HG02973 (cell line): ENCODE measurements around the gene FOXL1.

Source experiments
- ATAC-seq: cut with Tn5 transposase; IDR thresholded peaks from one replicate; pipeline ENCODE4 v1.9.1; 2021; ENCODE audit warnings: moderate library complexity; ENCODE audit not compliant: unreplicated experiment

FOXL1 gene

GRCh38 chr16:86547286-86547685 is 31.1 kb upstream of the FOXL1 start:
- no peak for ATAC-seq

GRCh38 chr16:86549076-86549892 is 29.1 kb upstream of the FOXL1 start:
- ATAC-seq = no peak

- no peak for ATAC-seq
These were observed 28.5 kb upstream of the FOXL1 start for GRCh38 chr16:86549893-86550190.

- no peak for ATAC-seq
These were observed 28.1 kb upstream of the FOXL1 start for GRCh38 chr16:86550281-86550680.

DNA sequence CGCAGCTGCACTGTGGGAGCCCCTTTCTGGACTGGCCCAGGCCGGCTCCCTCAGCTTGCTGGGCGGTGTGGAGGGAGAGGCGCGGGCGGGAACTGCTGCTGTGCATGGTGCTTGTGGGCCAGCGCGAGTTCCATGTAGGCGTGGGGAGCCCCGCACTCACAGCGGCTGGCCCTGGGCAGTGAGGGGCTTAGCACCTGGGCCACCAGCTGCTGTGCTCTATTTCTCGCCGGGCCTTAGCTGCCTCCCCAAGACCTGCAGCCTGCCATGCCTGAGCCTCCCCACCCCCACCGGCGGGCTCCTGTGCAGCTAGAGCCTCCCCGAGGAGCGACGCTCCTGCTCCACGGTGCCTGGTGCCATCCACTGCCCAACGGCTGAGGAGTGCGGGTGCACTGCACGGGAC is 25.0 kb upstream of the FOXL1 start:
- ATAC-seq = no peak

DNA sequence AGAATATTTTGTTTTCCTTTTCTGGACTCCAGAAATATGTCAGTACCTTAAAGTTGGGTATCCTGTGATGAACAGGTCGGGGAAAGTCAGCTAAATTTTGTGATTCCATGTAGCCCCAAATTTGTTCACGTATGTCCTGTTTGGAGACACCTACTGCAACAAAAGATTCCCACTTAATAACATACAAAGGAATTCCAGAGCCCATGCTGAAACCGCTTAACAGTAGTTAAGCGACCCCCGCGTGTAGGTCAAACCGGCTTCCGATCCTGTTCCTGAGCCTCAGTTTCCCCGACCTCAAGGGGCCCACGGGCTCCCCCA is 23.8 kb upstream of the FOXL1 start:
- no peak for ATAC-seq

DNA sequence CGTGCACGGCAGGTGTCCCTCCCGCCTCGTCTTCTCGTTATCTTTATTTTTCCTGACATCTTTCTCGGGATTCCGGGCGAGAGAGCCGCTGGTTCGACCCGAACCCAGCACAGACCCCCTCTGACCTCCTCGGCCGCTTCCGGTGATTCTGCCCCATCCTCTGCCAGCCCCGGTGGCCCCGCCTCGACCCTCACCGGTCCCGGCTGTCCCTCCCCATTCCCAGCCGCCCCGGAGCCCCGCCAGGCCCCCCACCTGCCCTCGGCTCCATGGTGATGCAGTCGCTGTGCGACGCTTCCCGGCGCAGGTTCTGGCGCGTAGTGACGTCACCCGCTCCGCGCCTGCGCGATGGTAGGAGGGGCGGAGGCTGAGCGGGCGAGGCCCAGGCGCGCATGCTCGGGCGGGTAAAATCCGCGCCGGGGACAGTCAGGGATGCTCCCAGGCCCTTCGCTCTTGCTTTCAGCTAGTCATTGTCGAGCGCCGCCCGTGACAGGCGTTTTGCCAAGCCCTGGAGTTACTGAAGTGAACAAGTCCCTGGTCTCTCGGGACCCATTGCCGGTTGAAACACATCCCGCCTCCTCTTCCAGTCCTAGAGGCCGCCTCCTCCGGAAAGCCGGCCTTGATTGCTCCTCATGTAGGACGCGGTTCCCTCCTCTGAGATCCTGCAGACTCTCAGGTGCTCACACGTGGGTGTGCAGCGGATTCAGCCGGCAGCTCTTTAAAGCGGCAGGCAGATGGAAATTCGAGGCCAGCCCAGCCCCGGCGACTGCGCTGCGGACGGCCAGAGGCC is 23.2 kb upstream of the FOXL1 start, which contains the start of gene MTHFSD:
MTHFSD (minus strand) TSS at position 319 of the 787 bp plus-strand sequence; CDS start at position 268, 51 bp downstream.
- ATAC-seq = peak; percentile 76

- ATAC-seq = no peak
These were observed 22.7 kb upstream of the FOXL1 start for GRCh38 chr16:86555704-86556075.

- ATAC-seq = no peak
These were observed 21.8 kb upstream of the FOXL1 start for GRCh38 chr16:86556576-86556975.

- no peak for ATAC-seq
These were observed 20.8 kb upstream of the FOXL1 start for GRCh38 chr16:86557587-86557986.

GRCh38 chr16:86558355-86559193 is 19.8 kb upstream of the FOXL1 start:
- ATAC-seq = no peak

DNA sequence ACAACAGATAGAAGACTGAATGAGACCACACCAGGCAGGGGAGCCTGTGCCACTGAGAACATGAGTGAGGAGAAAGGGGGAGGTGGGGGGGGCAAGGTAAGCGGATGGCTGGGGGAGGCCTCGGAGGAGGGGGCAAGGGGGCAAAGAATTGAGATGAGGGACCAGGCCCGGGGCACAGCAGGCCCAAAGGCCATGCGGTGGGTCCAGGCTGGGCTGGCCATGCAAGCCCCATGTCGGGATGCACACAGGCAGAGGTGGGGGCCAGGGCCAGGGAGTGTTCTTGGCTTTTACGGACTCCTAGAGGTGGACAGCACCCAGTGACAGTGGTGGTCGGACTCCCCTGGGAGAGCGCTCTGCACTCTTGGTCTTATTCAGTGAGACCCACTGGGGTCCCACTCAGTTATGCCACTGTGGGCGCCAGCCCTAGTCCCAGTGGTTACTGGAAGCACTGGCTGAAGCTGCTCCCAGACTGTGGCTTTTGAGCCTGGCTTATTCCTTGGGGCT is 18.5 kb upstream of the FOXL1 start:
- no peak for ATAC-seq

- no peak for ATAC-seq
These were observed 16.0 kb upstream of the FOXL1 start for GRCh38 chr16:86562356-86562755.

GRCh38 chr16:86563469-86564345 is 14.6 kb upstream of the FOXL1 start:
- peak; percentile 77 for ATAC-seq

GRCh38 chr16:86565181-86565631 is 13.1 kb upstream of the FOXL1 start:
- ATAC-seq = no peak

DNA sequence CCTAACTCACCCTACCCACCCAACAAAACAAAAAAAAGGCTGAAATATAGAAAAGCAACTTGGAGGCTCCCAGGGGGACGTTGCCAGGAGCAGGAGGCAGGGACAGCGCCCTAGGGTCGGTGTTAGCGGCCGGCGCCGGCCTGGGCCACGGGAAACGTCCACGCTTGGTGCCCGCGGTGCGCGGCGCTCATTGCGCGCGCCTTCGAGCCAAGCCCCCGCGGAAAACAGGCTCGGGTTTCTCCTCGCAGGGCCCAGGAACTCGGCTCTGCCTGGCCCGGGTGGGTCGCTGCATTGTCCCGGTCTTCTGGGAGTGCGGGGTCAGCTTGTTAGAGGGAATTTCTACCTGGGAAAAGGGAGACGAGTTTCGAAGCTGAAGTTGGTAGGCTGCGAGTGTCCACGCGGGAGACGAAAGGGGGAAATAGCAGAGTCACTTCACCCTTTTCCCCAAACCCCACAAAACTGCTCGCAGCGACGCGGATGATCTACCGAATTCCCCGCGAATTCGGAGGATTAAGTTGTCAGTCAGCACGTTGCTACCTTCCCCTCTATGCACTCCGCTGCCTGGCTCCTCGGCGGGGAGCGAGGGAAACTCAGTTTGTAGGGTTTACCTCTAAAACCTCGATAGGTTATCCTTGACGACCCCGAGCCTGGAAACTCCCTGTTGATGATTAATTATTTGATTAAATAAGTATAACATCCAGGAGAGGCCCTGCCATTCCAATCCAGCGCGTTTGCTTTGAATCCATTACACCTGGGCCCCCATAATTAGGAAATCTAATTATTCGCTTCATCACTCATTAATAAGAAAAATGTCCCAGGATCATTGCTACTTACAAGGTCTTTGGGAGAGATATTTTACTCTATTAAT is 12.5 kb upstream of the FOXL1 start:
- no peak for ATAC-seq

DNA sequence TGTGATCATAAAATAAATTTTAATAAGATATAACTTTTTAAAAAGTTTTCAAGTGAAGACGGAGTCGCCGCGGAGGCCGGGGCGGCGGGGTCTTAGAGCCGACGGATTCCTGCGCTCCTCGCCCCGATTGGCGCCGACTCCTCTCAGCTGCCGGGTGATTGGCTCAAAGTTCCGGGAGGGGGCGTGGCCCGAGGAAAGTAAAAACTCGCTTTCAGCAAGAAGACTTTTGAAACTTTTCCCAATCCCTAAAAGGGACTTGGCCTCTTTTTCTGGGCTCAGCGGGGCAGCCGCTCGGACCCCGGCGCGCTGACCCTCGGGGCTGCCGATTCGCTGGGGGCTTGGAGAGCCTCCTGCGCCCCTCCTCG is 11.8 kb upstream of the FOXL1 start, which contains the start of gene FOXC2:
FOXC2 (plus strand) TSS at position 229 of the 365 bp plus-strand sequence. CDS start 507 bp downstream, outside the sequence.
- ATAC-seq = no peak

GRCh38 chr16:86566966-86567700 is 11.2 kb upstream of the FOXL1 start:
- no peak for ATAC-seq
